HG03025 (cell line): Measurements from ENCODE around the gene ZSCAN9.

Experiments
- ATAC-seq: cut with Tn5 transposase; IDR thresholded peaks from one replicate; pipeline ENCODE4 v1.9.1; 2021; ENCODE audit warnings: mild to moderate bottlenecking, moderate library complexity; ENCODE audit not compliant: unreplicated experiment, low FRiP score

The ZSCAN9 gene

GRCh38 chr6:28225056-28225834 lies at the start of gene ZSCAN9:
Gene ZSCAN9 (plus strand): TSS chr6:28225275. CDS start chr6:28227085, 1,810 bp downstream.
- ATAC-seq, result peak; percentile 95

GRCh38 chr6:28176373-28176772 lies 48.7 kb upstream of the ZSCAN9 start:
- no peak for ATAC-seq

- ATAC-seq, result no peak
Measured at GRCh38 chr6:28182255-28182654, 42.8 kb upstream of the ZSCAN9 start.

- ATAC-seq, result no peak
Measured at GRCh38 chr6:28188111-28188979, 36.7 kb upstream of the ZSCAN9 start.

- no peak for ATAC-seq
Measured at GRCh38 chr6:28200020-28200419, 25.1 kb upstream of the ZSCAN9 start.

GRCh38 chr6:28203201-28203600 lies 21.9 kb upstream of the ZSCAN9 start:
- no peak for ATAC-seq

GRCh38 chr6:28205879-28206278 lies 19.2 kb upstream of the ZSCAN9 start:
- no peak for ATAC-seq

- ATAC-seq, result no peak
Measured at GRCh38 chr6:28206527-28206926, 18.5 kb upstream of the ZSCAN9 start.

- no peak for ATAC-seq
Measured at GRCh38 chr6:28206928-28207509, 18.1 kb upstream of the ZSCAN9 start.

GRCh38 chr6:28207510-28208110 lies 17.5 kb upstream of the ZSCAN9 start:
- ATAC-seq, result no peak

- ATAC-seq, result no peak
Measured at GRCh38 chr6:28208111-28208659, 16.9 kb upstream of the ZSCAN9 start.

- ATAC-seq, result no peak
Measured at GRCh38 chr6:28209753-28210535, 15.1 kb upstream of the ZSCAN9 start.

- ATAC-seq, result no peak
Measured at GRCh38 chr6:28211840-28212509, 13.1 kb upstream of the ZSCAN9 start.

GRCh38 chr6:28212510-28213212 lies 12.4 kb upstream of the ZSCAN9 start:
- ATAC-seq, result no peak

GRCh38 chr6:28213213-28213523 lies 11.9 kb upstream of the ZSCAN9 start:
- no peak for ATAC-seq

- ATAC-seq, result no peak
Measured at GRCh38 chr6:28215425-28215824, 9.7 kb upstream of the ZSCAN9 start.

GRCh38 chr6:28217890-28218289 lies 7.2 kb upstream of the ZSCAN9 start:
- ATAC-seq, result no peak

GRCh38 chr6:28218312-28219248 lies 6.5 kb upstream of the ZSCAN9 start:
- peak; percentile 83 for ATAC-seq
